ENCODE results near the gene GALNT7. TPM values are rescaled to one million over a fixed set of nuclear protein-coding genes. Genes with fewer than 3 reads are reported as not detected.

Gene GALNT7
- polyA plus RNA-seq, 3 donors, result 12.3 to 29.0 (median 19.7) TPM

DNA sequence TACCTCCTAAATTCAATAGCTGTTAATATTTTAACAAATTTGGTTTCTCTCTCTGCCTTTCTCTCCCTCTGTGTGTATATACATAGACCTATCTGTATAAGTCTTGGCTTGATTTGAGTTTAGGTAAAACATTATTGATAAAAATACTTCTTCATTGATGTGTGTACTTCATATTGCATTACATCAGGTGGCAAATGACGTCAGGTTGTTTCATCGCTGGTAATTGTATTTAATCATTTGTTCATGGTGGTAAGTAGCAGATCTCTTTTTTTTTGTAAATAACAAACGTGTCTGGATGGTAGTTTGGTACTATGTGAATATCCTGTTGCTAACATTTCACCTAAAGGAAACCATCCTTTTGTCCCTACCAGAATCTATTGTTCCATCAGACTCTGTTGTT, 55.1 kb downstream of the GALNT7 start:
- H3K4me1 ChIP-seq (ENCODE audit: control insufficient read depth in 1 of 2, insufficient read depth in 2 of 2, low read length in 2 of 2), result peaks cover 0 to 5% of the 10 kb centered on the region in 2 donors
- H3K79me2 ChIP-seq (ENCODE audit: insufficient read depth, low read length), result peaks cover 66% of the 10 kb centered on the region
- DNase-seq, result no peak
- no peak overlapping the region for H3K4me3 ChIP-seq (replicated peaks in 1 of 3; ENCODE audit: low read depth in 2 of 3, low read length in 3 of 3)
- H3K27ac ChIP-seq (ENCODE audit: low read depth in 1 of 2, low read length in 2 of 2), result no peak overlapping the region
- Mint-ChIP-seq H3K9me3 (peaks cover 0 to 7% (median 0%) of the 10 kb centered on the region in 7 donors), H3K27me3 (ENCODE audit: low read depth in 3 of 3) (no peaks in the 10 kb centered on the region), H3K4me3 (no peak overlapping the region), H3K36me3 (peaks cover 8 to 12% of the 10 kb centered on the region in 2 donors), H3K4me1 (peaks cover 13% of the 10 kb centered on the region), H3K27ac (no peak overlapping the region)
- H3K27me3 ChIP-seq (ENCODE audit: control insufficient read depth in 2 of 2, insufficient read depth in 2 of 2, low read length in 2 of 2), result no peaks in the 10 kb centered on the region
- H3K4me2 ChIP-seq (replicated peaks; ENCODE audit: extremely low read depth, low read length, poor library complexity, severe bottlenecking), result no peak overlapping the region
- H2AFZ ChIP-seq (ENCODE audit: insufficient read depth, low read depth, low read length, poor library complexity, severe bottlenecking), result no peak overlapping the region
- intact Hi-C loops (cut with micrococcal nuclease), result no loop called here
- TF ChIP-seq, protein P1, sequence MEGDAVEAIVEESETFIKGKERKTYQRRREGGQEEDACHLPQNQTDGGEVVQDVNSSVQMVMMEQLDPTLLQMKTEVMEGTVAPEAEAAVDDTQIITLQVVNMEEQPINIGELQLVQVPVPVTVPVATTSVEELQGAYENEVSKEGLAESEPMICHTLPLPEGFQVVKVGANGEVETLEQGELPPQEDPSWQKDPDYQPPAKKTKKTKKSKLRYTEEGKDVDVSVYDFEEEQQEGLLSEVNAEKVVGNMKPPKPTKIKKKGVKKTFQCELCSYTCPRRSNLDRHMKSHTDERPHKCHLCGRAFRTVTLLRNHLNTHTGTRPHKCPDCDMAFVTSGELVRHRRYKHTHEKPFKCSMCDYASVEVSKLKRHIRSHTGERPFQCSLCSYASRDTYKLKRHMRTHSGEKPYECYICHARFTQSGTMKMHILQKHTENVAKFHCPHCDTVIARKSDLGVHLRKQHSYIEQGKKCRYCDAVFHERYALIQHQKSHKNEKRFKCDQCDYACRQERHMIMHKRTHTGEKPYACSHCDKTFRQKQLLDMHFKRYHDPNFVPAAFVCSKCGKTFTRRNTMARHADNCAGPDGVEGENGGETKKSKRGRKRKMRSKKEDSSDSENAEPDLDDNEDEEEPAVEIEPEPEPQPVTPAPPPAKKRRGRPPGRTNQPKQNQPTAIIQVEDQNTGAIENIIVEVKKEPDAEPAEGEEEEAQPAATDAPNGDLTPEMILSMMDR (IDR thresholded peaks at IDR 0.05), result no peak
- H3K9ac ChIP-seq (ENCODE audit: insufficient read depth, low read length, poor library complexity, severe bottlenecking), result no peak overlapping the region
- peaks cover 33% of the 10 kb centered on the region for H4K20me1 ChIP-seq (ENCODE audit: insufficient read depth, low read length)
- no peaks in the 10 kb centered on the region for H3K9me3 ChIP-seq (replicated peaks in 1 of 2; ENCODE audit: control insufficient read depth in 1 of 2, insufficient read depth in 1 of 2, low read length in 2 of 2)
- WGBS (ENCODE audit: insufficient coverage), result no CpG with 5 or more reads among the region's 3 CpGs
- H3K36me3 ChIP-seq (replicated peaks in 1 of 2; ENCODE audit: control insufficient read depth in 1 of 2, insufficient read depth in 2 of 2, low read length in 2 of 2), result no peaks in the 10 kb centered on the region

DNA sequence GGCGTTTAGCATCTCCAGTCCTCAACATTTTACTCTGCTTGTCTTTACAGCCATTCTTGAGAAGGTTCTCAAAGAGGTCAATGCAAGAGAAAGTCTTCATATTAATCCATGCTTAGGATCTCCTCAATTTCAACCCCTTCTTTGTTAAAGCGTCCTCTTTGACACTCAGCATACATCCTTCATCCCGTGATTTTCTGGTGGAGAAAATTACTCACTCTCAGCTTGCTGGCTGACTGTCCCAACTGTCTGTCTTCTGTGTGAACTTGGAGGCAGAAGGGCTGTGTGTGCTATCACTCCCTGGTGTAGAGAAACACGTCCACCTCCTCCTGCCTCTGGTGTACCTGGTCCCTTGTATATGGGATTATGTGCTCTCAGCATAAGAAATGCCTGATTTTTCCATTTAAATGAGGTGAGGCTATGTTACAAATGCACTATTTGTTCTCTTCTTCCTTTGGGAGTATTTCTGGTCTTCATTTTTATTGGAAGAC, 57.8 kb downstream of the GALNT7 start:
- Mint-ChIP-seq H3K27me3 (ENCODE audit: low read depth in 3 of 3) (no peaks in the 10 kb centered on the region), H3K9me3 (peaks cover 0 to 3% (median 0%) of the 10 kb centered on the region in 7 donors), H3K27ac (no peak overlapping the region), H3K4me3 (no peak overlapping the region), H3K4me1 (peaks cover 33% of the 10 kb centered on the region), H3K36me3 (peaks cover 8 to 12% of the 10 kb centered on the region in 2 donors)
- Histone ChIP-seq H4K20me1 (ENCODE audit: insufficient read depth, low read length) (peaks cover 37% of the 10 kb centered on the region), H3K36me3 (replicated peaks in 1 of 2; ENCODE audit: control insufficient read depth in 1 of 2, insufficient read depth in 2 of 2, low read length in 2 of 2) (no peaks in the 10 kb centered on the region), H3K4me3 (replicated peaks in 1 of 3; ENCODE audit: low read depth in 2 of 3, low read length in 3 of 3) (no peak overlapping the region), H3K27me3 (ENCODE audit: control insufficient read depth in 2 of 2, insufficient read depth in 2 of 2, low read length in 2 of 2) (no peaks in the 10 kb centered on the region), H3K4me1 (ENCODE audit: control insufficient read depth in 1 of 2, insufficient read depth in 2 of 2, low read length in 2 of 2) (peaks cover 15 to 16% of the 10 kb centered on the region in 2 donors), H2AFZ (ENCODE audit: insufficient read depth, low read depth, low read length, poor library complexity, severe bottlenecking) (no peak overlapping the region), H3K9me3 (replicated peaks in 1 of 2; ENCODE audit: control insufficient read depth in 1 of 2, insufficient read depth in 1 of 2, low read length in 2 of 2) (no peaks in the 10 kb centered on the region), H3K9ac (ENCODE audit: insufficient read depth, low read length, poor library complexity, severe bottlenecking) (no peak overlapping the region), H3K27ac (ENCODE audit: low read depth in 1 of 2, low read length in 2 of 2) (no peak overlapping the region), H3K4me2 (replicated peaks; ENCODE audit: extremely low read depth, low read length, poor library complexity, severe bottlenecking) (no peak overlapping the region), H3K79me2 (ENCODE audit: insufficient read depth, low read length) (peaks cover 75% of the 10 kb centered on the region)
- WGBS (ENCODE audit: insufficient coverage), result 100% methylated on average over 1 of the region's 4 CpGs
- no peak for DNase-seq
- intact Hi-C loops (cut with micrococcal nuclease), result no loop called here
- TF ChIP-seq, protein P1 (IDR thresholded peaks at IDR 0.05), result no peak
